H9 (cell line): ENCODE measurements around the gene KIF16B. TPM values are rescaled to one million over a fixed set of nuclear protein-coding genes. Genes with fewer than 3 reads are reported as not detected.

Source experiments
- DNase-seq: peaks from one replicate; pipeline ENCODE4 v3.0.0-alpha.2; 2017
- H2AFZ ChIP-seq: one replicate; pipeline ENCODE4 v1.6.1; 2013; ENCODE audit warnings: mild to moderate bottlenecking, low read length, control low read depth, moderate library complexity
- H2AK5ac ChIP-seq: 2 replicates; pipeline ENCODE4 v1.6.1; 2013; ENCODE audit warnings: low read length, control low read depth, mixed read lengths; ENCODE audit not compliant: insufficient read length
- H2BK120ac ChIP-seq: one replicate; pipeline ENCODE4 v1.6.1; 2013; ENCODE audit warnings: low read depth, mild to moderate bottlenecking, low read length, control low read depth, inconsistent platforms; ENCODE audit not compliant: poor library complexity, severe bottlenecking
- H2BK12ac ChIP-seq: 2 replicates; pipeline ENCODE4 v1.6.1; 2013; ENCODE audit warnings: low read length, control low read depth, mixed read lengths, low read depth; ENCODE audit not compliant: insufficient read length
- H2BK15ac ChIP-seq: 2 replicates; pipeline ENCODE4 v1.6.1; 2013; ENCODE audit warnings: low read depth, low read length, control low read depth
- H2BK20ac ChIP-seq: one replicate; pipeline ENCODE4 v1.6.1; 2013; ENCODE audit warnings: low read depth, mild to moderate bottlenecking, low read length, control low read depth, inconsistent platforms; ENCODE audit not compliant: poor library complexity, severe bottlenecking
- H2BK5ac ChIP-seq: 2 replicates; pipeline ENCODE4 v1.6.1; 2013; ENCODE audit warnings: low read length, control low read depth, mixed read lengths; ENCODE audit not compliant: insufficient read length
- H3K14ac ChIP-seq: 2 replicates; pipeline ENCODE4 v1.6.1; 2013; ENCODE audit warnings: low read length, control low read depth; ENCODE audit not compliant: insufficient read depth
- H3K18ac ChIP-seq: 2 replicates; pipeline ENCODE4 v1.6.1; 2013; ENCODE audit warnings: low read depth, mild to moderate bottlenecking, mixed read lengths, low read length, control low read depth; ENCODE audit not compliant: insufficient read length
- H3K23ac ChIP-seq: 2 replicates; pipeline ENCODE4 v1.6.1; 2013; ENCODE audit warnings: low read length, control low read depth, mixed read lengths, low read depth; ENCODE audit not compliant: insufficient read length
- H3K23me2 ChIP-seq: 2 replicates; pipeline ENCODE4 v1.6.1; 2013; ENCODE audit warnings: low read depth, mild to moderate bottlenecking, mixed read lengths, low read length, control low read depth; ENCODE audit not compliant: insufficient read length, poor library complexity, severe bottlenecking
- H3K27ac ChIP-seq: 2 replicates; pipeline ENCODE4 v1.5.1; 2013; ENCODE audit warnings: low read length, control low read depth, mixed read lengths, low read depth; ENCODE audit not compliant: insufficient read length
- H3K27me3 ChIP-seq: 2 replicates; pipeline ENCODE4 v1.6.1; 2013; ENCODE audit warnings: low read length, control low read depth, inconsistent platforms; ENCODE audit not compliant: insufficient read depth
- H3K4ac ChIP-seq: 2 replicates; pipeline ENCODE4 v1.6.1; 2013; ENCODE audit warnings: low read depth, mild to moderate bottlenecking, control low read depth, inconsistent platforms, low read length, moderate library complexity
- H3K4me1 ChIP-seq: 2 replicates; pipeline ENCODE4 v1.6.1; 2013; ENCODE audit warnings: low read length, control low read depth, inconsistent platforms; ENCODE audit not compliant: insufficient read depth
- H3K4me2 ChIP-seq: 2 replicates; pipeline ENCODE4 v1.6.1; 2013; ENCODE audit warnings: low read length, control low read depth, mixed read lengths; ENCODE audit not compliant: insufficient read length, insufficient read depth
- H3K56ac ChIP-seq: 2 replicates; pipeline ENCODE4 v1.6.1; 2013; ENCODE audit warnings: low read depth, mild to moderate bottlenecking, mixed read lengths, low read length, control low read depth; ENCODE audit not compliant: insufficient read length
- H3K79me1 ChIP-seq: 2 replicates; pipeline ENCODE4 v1.6.1; 2013; ENCODE audit warnings: low read depth, mild to moderate bottlenecking, moderate library complexity, low read length, control low read depth, inconsistent platforms; ENCODE audit not compliant: insufficient read depth, poor library complexity, severe bottlenecking
- H3K79me2 ChIP-seq: 2 replicates; pipeline ENCODE4 v1.6.1; 2013; ENCODE audit warnings: low read length, control low read depth, inconsistent platforms; ENCODE audit not compliant: insufficient read depth
- H3K9ac ChIP-seq: 2 replicates; pipeline ENCODE4 v1.6.1; 2013; ENCODE audit warnings: low read length, control low read depth, mixed read lengths; ENCODE audit not compliant: insufficient read length; ENCODE audit errors: extremely low read depth
- H3K9me3 ChIP-seq: one replicate; pipeline ENCODE4 v1.6.1; 2013; ENCODE audit warnings: low read depth, low read length, inconsistent platforms; ENCODE audit not compliant: control insufficient read depth
- H3T11ph ChIP-seq: one replicate; pipeline ENCODE4 v1.6.1; 2013; ENCODE audit warnings: mild to moderate bottlenecking, low read length, control low read depth, inconsistent platforms
- H4K20me1 ChIP-seq: one replicate; pipeline ENCODE4 v1.6.1; 2013; ENCODE audit not compliant: control insufficient read depth, insufficient read length, insufficient read depth
- H4K5ac ChIP-seq: 2 replicates; pipeline ENCODE4 v1.6.1; 2013; ENCODE audit warnings: low read depth, mild to moderate bottlenecking, mixed read lengths, low read length, control low read depth; ENCODE audit not compliant: insufficient read length
- H4K8ac ChIP-seq: replicated peaks from 2 replicates; pipeline ENCODE4 v1.6.1; 2013; ENCODE audit warnings: low read length, control low read depth, mixed read lengths, low read depth; ENCODE audit not compliant: insufficient read length
- H4K91ac ChIP-seq: 2 replicates; pipeline ENCODE4 v1.6.1; 2013; ENCODE audit warnings: low read depth, mild to moderate bottlenecking, moderate library complexity, mixed read lengths, low read length, control low read depth; ENCODE audit not compliant: insufficient read length
- H3K27ac Mint-ChIP-seq, 3 experiments: 2 replicates in 2 of 3; 3 replicates in 1 of 3; pipeline ENCODE4 v1.8.0; 2020 to 2021; ENCODE audit warnings: mixed read lengths in 3 of 3, mild to moderate bottlenecking in 1 of 3, moderate library complexity in 1 of 3
- H3K27me3 Mint-ChIP-seq: 2 replicates; pipeline ENCODE4 v1.8.0; 2021; ENCODE audit warnings: low read depth, mild to moderate bottlenecking, moderate library complexity, mixed read lengths
- H3K36me3 Mint-ChIP-seq, 3 experiments: 2 replicates in 2 of 3; 3 replicates in 1 of 3; pipeline ENCODE4 v1.8.0; 2020 to 2021; ENCODE audit warnings: low read depth in 3 of 3, mixed read lengths in 3 of 3; ENCODE audit not compliant: insufficient read depth in 1 of 3
- H3K4me1 Mint-ChIP-seq, 2 experiments: 2 replicates each; pipeline ENCODE4 v1.8.0; 2020; ENCODE audit warnings: mixed read lengths in 2 of 2
- H3K4me3 Mint-ChIP-seq, 2 experiments: 2 replicates in 1 of 2; 3 replicates in 1 of 2; pipeline ENCODE4 v1.8.0; 2020 to 2021; ENCODE audit warnings: mild to moderate bottlenecking in 2 of 2, mixed read lengths in 2 of 2, moderate library complexity in 1 of 2
- H3K9me3 Mint-ChIP-seq, 2 experiments: 2 replicates in 1 of 2; 3 replicates in 1 of 2; pipeline ENCODE4 v1.8.0; 2020; ENCODE audit warnings: mild to moderate bottlenecking in 2 of 2, mixed read lengths in 2 of 2, moderate library complexity in 1 of 2
- WGBS: extraction: QIAGEN DNeasy Blood & Tissue Kit; methylation state at CpG from one replicate; pipeline ENCODE4 v1.1.7; 2013; ENCODE audit warnings: missing lambda C conversion rate, low lambda C conversion rate, mixed read lengths; ENCODE audit not compliant: insufficient read length; ENCODE audit errors: extremely low coverage; 5-methylcytosine and 5-hydroxymethylcytosine counted together
- total RNA-seq: library from RNA; stranded (reverse); gene quantifications from 2 replicates; pipeline ENCODE4 v1.2.1, GENCODE V29; 2021
- TF ChIP-seq, protein P1 (sequence below): fragments of 200-600 bp; sonication (generic); conservative IDR thresholded peaks from 3 replicates; pipeline ENCODE4 v1.8.0; 2021; ENCODE audit warnings: antibody characterized with exemption, mild to moderate bottlenecking

Gene KIF16B
- total RNA-seq, 1 experiment from 2014 or later = 7.4 TPM

DNA sequence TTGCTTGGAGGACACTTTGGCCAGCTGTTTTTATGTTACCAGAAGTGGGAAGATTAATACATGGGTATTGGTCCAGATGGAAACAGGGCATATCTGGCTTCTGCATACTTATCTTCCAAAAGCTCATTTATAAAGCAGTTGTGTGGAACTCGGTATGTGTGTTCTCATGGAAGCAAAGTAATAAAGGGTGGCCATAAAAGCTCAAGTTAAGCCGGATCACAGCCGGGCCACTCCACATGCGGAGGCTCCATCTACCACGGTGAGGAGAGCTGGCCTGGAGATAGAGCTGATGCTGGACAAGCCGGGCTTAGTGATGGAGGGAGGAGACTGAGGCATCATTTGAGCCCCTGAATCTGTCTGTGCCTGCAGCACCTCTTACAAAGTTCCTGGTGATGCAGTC lies 38.6 kb upstream of the KIF16B start:
- Mint-ChIP-seq H3K4me1 (peaks cover 9 to 10% of the 10 kb centered on the region in 2 experiments), H3K4me3 (no peak overlapping the region), H3K36me3 (peaks cover 0 to 5% (median 2%) of the 10 kb centered on the region in 3 experiments; a peak in 5 of 7 replicates), H3K27me3 (peaks cover 4% of the 10 kb centered on the region; the same call in 1 of the 2 replicates), H3K27ac (no peak overlapping the region), H3K9me3 (peaks cover 4% of the 10 kb centered on the region in 2 experiments)
- Histone ChIP-seq H3K9me3 (no peaks in the 10 kb centered on the region), H4K8ac (no peak overlapping the region), H4K91ac (no peak overlapping the region), H3K4me2 (no peak overlapping the region), H3K27ac (no peak overlapping the region), H2BK12ac (no peak overlapping the region), H2BK120ac (no peak overlapping the region), H3K79me1 (no peaks in the 10 kb centered on the region), H2BK20ac (no peak overlapping the region), H3K9ac (no peak overlapping the region), H2AFZ (no peak overlapping the region), H3K27me3 (no peaks in the 10 kb centered on the region), H3K79me2 (no peaks in the 10 kb centered on the region), H4K5ac (no peak overlapping the region), H2AK5ac (no peak overlapping the region), H3K56ac (no peak overlapping the region), H3K23me2 (no peaks in the 10 kb centered on the region), H2BK5ac (no peak overlapping the region), H3K14ac (no peak overlapping the region), H4K20me1 (no peaks in the 10 kb centered on the region), H3T11ph (no peak overlapping the region), H3K4me1 (no peaks in the 10 kb centered on the region), H3K4ac (no peak overlapping the region), H3K18ac (no peak overlapping the region), H3K23ac (no peak overlapping the region), H2BK15ac (no peak overlapping the region)
- no peak for DNase-seq
- no CpG with 5 or more reads among the region's 6 CpGs for WGBS
- TF ChIP-seq, protein P1, sequence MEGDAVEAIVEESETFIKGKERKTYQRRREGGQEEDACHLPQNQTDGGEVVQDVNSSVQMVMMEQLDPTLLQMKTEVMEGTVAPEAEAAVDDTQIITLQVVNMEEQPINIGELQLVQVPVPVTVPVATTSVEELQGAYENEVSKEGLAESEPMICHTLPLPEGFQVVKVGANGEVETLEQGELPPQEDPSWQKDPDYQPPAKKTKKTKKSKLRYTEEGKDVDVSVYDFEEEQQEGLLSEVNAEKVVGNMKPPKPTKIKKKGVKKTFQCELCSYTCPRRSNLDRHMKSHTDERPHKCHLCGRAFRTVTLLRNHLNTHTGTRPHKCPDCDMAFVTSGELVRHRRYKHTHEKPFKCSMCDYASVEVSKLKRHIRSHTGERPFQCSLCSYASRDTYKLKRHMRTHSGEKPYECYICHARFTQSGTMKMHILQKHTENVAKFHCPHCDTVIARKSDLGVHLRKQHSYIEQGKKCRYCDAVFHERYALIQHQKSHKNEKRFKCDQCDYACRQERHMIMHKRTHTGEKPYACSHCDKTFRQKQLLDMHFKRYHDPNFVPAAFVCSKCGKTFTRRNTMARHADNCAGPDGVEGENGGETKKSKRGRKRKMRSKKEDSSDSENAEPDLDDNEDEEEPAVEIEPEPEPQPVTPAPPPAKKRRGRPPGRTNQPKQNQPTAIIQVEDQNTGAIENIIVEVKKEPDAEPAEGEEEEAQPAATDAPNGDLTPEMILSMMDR = no peak
